Bronchial epithelial cell (primary cell): ENCODE results near the gene DPP6. TPM values are rescaled to one million over a fixed set of nuclear protein-coding genes. Genes with fewer than 3 reads are reported as not detected.

Source experiments
- DNase-seq: peaks from one replicate; pipeline ENCODE4 v3.0.0-alpha.2; 2010; ENCODE audit warnings: low read depth
- FAIRE-seq: peaks from 2 replicates; lab custom pipeline; 2011; peaks lifted over from hg19 to GRCh38; lab: Jason Lieb, UNC
- H3K27me3 ChIP-seq: 2 replicates; pipeline ENCODE4 v1.5.1; 2011; ENCODE audit warnings: low read length; ENCODE audit not compliant: control insufficient read depth, insufficient read depth
- H3K36me3 ChIP-seq: 2 replicates; pipeline ENCODE4 v1.5.1; 2011; ENCODE audit warnings: low read length; ENCODE audit not compliant: control insufficient read depth, insufficient read depth
- H3K4me3 ChIP-seq: 2 replicates; pipeline ENCODE4 v1.5.1; 2011; ENCODE audit warnings: mild to moderate bottlenecking, low read depth, low read length, control low read depth
- total RNA-seq: library from RNA; depleted of rRNA; stranded (reverse); fragments of >200 nt; gene quantifications from 2 replicates; pipeline ENCODE4 v1.2.1, GENCODE V29; 2014
- TF ChIP-seq, protein P1 (sequence below): IDR thresholded peaks from 2 replicates; pipeline ENCODE4 v1.5.1; 2011; ENCODE audit warnings: mild to moderate bottlenecking, moderate library complexity, low read length, control low read depth, inconsistent platforms; ENCODE audit not compliant: insufficient read depth, severe bottlenecking

Gene DPP6
- total RNA-seq, 1 donor from 2014 or later: not detected

GRCh38 chr7:154720016-154720415 is 667.8 kb downstream of the DPP6 start:
- TF ChIP-seq, protein P1, sequence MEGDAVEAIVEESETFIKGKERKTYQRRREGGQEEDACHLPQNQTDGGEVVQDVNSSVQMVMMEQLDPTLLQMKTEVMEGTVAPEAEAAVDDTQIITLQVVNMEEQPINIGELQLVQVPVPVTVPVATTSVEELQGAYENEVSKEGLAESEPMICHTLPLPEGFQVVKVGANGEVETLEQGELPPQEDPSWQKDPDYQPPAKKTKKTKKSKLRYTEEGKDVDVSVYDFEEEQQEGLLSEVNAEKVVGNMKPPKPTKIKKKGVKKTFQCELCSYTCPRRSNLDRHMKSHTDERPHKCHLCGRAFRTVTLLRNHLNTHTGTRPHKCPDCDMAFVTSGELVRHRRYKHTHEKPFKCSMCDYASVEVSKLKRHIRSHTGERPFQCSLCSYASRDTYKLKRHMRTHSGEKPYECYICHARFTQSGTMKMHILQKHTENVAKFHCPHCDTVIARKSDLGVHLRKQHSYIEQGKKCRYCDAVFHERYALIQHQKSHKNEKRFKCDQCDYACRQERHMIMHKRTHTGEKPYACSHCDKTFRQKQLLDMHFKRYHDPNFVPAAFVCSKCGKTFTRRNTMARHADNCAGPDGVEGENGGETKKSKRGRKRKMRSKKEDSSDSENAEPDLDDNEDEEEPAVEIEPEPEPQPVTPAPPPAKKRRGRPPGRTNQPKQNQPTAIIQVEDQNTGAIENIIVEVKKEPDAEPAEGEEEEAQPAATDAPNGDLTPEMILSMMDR: no peak
- DNase-seq (no peak), FAIRE-seq (no peak)
- no peaks in the 10 kb centered on the region for H3K36me3 ChIP-seq
- H3K4me3 ChIP-seq: no peak overlapping the region
- no peaks in the 10 kb centered on the region for H3K27me3 ChIP-seq

DNA sequence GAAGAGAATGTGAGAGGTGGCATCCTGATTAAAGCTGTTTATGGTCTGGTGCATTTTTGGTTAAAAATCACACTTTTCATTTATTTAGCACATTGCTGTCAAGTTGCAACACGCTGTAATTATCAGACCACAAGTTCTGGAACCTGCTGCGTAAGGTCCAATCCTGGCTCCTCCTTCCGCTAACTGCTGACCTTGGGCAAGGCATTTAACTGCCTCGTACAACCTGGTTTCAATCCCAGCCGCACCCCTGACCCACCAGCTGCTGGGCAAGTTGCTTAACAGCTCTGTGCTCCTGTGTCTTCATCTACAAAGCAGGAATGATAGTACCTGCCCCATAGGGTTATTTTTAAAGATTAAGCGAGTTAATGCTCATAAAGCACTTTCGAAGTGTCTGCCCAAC is 668.9 kb downstream of the DPP6 start:
- FAIRE-seq: no peak
- Histone ChIP-seq H3K36me3 (no peaks in the 10 kb centered on the region), H3K4me3 (no peak overlapping the region), H3K27me3 (no peaks in the 10 kb centered on the region)
- TF ChIP-seq, protein P1: no peak
- DNase-seq: no peak

- Histone ChIP-seq H3K27me3 (no peaks in the 10 kb centered on the region), H3K36me3 (no peaks in the 10 kb centered on the region), H3K4me3 (no peak overlapping the region)
- no peak for DNase-seq
- no peak for FAIRE-seq
- TF ChIP-seq, protein P1: no peak
Observed at GRCh38 chr7:154726368-154726767, 674.2 kb downstream of the DPP6 start.

DNA sequence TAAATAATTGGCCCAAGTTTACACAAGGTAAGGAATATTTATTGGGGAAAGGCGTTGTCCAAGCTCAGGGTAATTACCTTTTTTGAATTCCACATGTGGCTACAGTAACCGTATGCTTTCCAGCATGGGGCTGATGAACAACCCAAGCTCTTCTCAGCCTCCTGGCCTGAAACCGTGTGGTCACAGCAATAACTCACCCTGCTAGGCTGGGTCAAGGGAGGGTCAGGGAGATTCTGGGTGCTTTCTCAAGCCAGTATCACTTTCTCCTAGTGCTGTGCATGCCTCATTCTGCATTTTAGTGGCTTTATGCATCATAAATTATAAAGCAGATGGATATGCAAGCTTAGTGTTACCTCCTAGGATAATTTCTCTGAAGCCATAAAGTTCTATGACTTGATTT is 676.9 kb downstream of the DPP6 start:
- Histone ChIP-seq H3K36me3 (no peaks in the 10 kb centered on the region), H3K27me3 (no peaks in the 10 kb centered on the region), H3K4me3 (no peak overlapping the region)
- TF ChIP-seq, protein P1: no peak
- FAIRE-seq: no peak
- DNase-seq: no peak

DNA sequence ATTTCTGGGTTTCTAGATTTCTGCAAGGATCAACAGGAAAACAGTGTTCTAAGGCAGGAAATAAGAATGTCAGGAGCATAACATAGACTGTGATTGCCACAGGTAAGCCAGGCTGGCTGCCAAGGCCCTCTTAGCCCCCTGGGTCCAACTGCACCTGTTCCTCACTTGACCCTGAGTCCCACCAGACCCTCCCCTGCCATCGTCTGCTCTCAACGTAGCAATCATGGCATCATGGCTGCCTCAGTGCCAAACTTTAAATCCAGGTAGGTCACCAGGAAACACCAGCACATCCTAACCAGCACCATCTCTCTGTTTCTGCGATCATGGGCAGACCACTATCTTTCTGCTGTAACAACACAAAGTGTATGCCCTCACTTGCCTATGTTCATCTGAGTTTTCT is 683.6 kb downstream of the DPP6 start:
- peak; percentile 77 for FAIRE-seq
- Histone ChIP-seq H3K36me3 (no peaks in the 10 kb centered on the region), H3K4me3 (no peak overlapping the region), H3K27me3 (no peaks in the 10 kb centered on the region)
- no peak for DNase-seq
- TF ChIP-seq, protein P1: no peak

DNA sequence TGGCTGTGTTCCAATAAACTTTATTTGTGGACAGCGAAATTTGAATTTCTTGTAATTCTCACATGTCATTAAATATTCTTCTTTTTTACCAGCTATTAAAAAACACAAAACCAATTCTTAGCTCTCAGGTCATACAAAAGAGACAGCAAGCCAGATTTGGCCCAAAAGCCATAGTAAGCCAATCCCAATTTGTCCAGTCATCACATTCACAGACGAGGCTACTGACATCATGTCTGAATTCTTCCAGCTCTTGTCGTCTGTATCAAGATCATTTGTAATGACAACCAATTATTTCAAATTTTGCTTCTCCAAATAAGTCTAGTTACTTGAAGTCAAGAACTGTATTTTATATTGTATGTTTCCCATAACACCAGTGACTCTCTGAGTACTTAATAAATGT is 684.2 kb downstream of the DPP6 start:
- TF ChIP-seq, protein P1: no peak
- Histone ChIP-seq H3K36me3 (no peaks in the 10 kb centered on the region), H3K27me3 (no peaks in the 10 kb centered on the region), H3K4me3 (no peak overlapping the region)
- DNase-seq (no peak), FAIRE-seq (no peak)
